Measurements from ENCODE around the gene SMG9. TPM values are rescaled to one million over a fixed set of nuclear protein-coding genes. Genes with fewer than 3 reads are reported as not detected.
A peak's percentile ranks its signal among the peaks of the same experiment; 100 is the strongest.
"Not testable (repeated sequence)": the region's sequence is repeated elsewhere in the genome, so short reads cannot be mapped to it uniquely, and the experiment has no call there.

The SMG9 gene
- total RNA-seq, 2 experiments from 2014 or later: 58.1 to 64.6 TPM

DNA sequence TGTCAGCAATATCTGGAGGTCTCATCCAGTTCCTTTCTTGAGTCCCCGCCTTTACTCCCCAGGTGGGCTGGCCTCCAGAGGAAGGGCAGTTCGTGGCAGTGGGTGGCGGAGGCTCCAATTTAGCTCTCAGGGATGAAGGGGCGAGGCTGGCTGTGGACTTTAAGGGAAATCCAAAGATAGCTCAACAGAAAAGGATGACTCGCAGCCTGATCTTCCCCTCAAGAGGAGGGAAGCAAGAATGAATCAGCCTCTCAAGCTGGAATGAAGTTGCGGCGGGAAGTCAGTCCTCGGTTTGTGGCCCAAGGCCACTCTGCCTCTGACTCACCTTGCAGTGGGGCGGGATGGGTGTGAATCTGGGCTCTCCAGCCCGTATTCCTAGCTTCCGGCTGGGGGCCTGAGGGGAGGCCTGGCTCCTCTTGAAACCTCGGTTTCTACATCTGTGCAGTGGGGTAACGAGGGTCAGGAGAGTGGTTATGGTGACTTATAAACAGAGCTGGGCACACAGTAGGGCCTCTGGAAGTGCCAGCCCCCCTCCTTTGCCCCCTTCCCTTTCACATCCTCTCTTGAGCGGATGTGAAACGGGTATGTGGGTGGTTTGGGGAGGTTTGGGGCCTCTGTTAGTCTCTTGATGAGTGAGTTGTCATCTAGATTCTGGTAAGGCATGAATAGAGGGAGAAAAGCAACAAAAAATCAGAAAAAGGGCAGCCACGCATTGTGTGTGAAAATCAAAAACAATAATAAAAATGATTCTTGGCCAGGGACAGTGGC lies 10.5 kb upstream of the SMG9 start:
- Mint-ChIP-seq H3K27ac (peak overlapping the region; percentile 96), H3K4me1 (peaks cover 69% of the 10 kb centered on the region), H3K4me3 (peak overlapping the region; percentile 56), H3K9me3 (no peaks in the 10 kb centered on the region), H3K27me3 (no peaks in the 10 kb centered on the region), H3K36me3 (ENCODE audit: low read depth) (peaks cover 59% of the 10 kb centered on the region)
- POLR2A ChIA-PET: interaction anchor here (0.8 to 11.4 kb wide), 9 partner anchors 10 to 988 kb away, joined by 3 to 259 read pairs (median 5); partner anchors contain the start of genes KCNN4 and SMG9
- DNase-seq: peak; percentile 91
- CTCF ChIA-PET: interaction anchor here (0.7 to 6.7 kb wide), 15 partner anchors 10 to 1326 kb away, joined by 3 to 124 read pairs (median 4); partner anchors contain the start of genes KCNN4, PLAUR and SMG9

DNA sequence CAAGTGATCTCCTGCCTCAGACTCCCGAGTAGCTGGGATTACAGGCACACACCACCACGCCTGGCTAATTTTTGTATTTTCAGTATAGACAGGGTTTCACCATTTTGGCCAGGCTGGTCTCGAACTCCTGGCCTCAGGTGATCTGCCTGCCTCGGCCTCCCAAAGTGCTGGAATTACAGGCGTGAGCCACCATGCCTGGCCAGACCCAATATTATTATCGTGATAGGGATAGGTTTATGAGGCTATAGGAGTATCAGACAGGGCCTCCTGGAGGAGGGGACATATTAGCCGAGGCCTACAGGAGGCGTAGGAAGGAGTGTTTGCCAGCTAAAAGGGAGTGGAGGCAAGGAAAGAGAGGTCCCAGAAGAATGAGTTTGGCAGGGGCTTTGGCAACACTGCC lies 9.9 kb upstream of the SMG9 start:
- ChIA-PET CTCF (interaction anchor here (0.7 to 6.7 kb wide), 9 partner anchors 10 to 170 kb away, joined by 3 to 124 read pairs (median 18); partner anchors contain the start of genes KCNN4, PLAUR and SMG9), POLR2A (interaction anchor here (0.8 to 11.4 kb wide), 7 partner anchors 10 to 96 kb away, joined by 3 to 259 read pairs (median 6); partner anchors contain the start of genes KCNN4 and SMG9)
- Mint-ChIP-seq H3K36me3 (ENCODE audit: low read depth) (peaks cover 53% of the 10 kb centered on the region), H3K4me1 (peaks cover 66% of the 10 kb centered on the region), H3K4me3 (peak overlapping the region; percentile 56), H3K27ac (peak overlapping the region; percentile 96)
- H3K27me3 Mint-ChIP-seq, H3K9me3 Mint-ChIP-seq, DNase-seq: not testable (repeated sequence)

DNA sequence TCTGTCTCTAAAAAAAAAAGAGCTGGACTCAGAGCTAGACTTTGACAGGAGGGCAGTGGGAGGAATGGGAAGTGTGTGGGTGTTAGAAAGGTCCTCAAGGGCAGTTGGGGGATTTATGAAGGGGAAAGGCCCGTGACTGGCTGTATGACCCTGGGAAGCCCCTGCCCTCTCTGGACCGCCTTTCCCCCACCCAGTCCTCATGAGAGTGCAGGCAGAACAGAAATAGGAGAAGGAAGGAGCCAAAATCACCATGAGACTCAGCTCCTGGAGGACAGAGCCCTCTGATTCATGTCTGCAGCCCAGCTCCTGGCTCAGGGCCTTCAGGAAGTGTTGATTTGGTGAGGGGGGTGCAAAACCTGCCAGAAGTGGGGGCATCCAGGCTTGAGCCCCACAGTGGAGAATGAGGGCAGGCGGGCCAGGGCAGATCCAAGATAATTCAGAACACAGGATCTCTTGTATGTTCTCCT lies 8.7 kb upstream of the SMG9 start:
- Mint-ChIP-seq H3K27me3 (no peaks in the 10 kb centered on the region), H3K4me3 (no peak overlapping the region), H3K4me1 (peaks cover 67% of the 10 kb centered on the region), H3K36me3 (ENCODE audit: low read depth) (peaks cover 46% of the 10 kb centered on the region), H3K9me3 (no peaks in the 10 kb centered on the region), H3K27ac (peak overlapping the region; percentile 63)
- DNase-seq: no peak
- ChIA-PET POLR2A (interaction anchor here (1.3 to 11.4 kb wide), 3 partner anchors 9 to 18 kb away, joined by 3 to 259 read pairs (median 15); partner anchors contain the start of genes KCNN4 and SMG9), CTCF (interaction anchor here (1.6 kb wide), 1 partner anchor 95 kb away, joined by 7 read pairs; no protein-coding TSS in a partner anchor)

DNA sequence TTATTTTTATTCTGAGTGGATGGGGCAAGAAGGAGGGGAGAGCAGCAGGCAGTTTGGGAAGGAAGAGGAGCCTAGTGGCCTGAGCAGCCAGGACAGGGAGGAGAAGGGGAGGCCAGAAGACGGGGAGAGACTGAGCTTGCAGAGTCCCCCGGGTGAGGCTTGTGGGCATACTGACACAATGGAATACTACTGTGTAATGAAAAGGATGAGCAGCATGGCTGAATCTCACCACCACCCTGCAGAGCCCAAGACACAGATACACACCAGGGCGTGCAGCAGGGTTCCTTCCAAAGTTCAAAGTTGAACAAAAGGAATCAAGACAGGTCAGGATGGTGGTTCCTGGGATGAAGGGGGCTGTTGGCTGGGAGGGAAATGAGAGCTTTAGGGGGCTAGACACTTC lies 8.1 kb upstream of the SMG9 start:
- Mint-ChIP-seq H3K9me3 (no peaks in the 10 kb centered on the region), H3K27me3 (no peaks in the 10 kb centered on the region), H3K4me3 (no peak overlapping the region), H3K4me1 (peaks cover 69% of the 10 kb centered on the region), H3K27ac (peak overlapping the region; percentile 63), H3K36me3 (ENCODE audit: low read depth) (peaks cover 39% of the 10 kb centered on the region)
- ChIA-PET CTCF (interaction anchor here (1.6 kb wide), 1 partner anchor 94 kb away, joined by 7 read pairs; no protein-coding TSS in a partner anchor), POLR2A (interaction anchor here (1.3 to 11.4 kb wide), 4 partner anchors 8 to 18 kb away, joined by 3 to 259 read pairs (median 9); partner anchors contain the start of genes KCNN4 and SMG9)
- no peak for DNase-seq

DNA sequence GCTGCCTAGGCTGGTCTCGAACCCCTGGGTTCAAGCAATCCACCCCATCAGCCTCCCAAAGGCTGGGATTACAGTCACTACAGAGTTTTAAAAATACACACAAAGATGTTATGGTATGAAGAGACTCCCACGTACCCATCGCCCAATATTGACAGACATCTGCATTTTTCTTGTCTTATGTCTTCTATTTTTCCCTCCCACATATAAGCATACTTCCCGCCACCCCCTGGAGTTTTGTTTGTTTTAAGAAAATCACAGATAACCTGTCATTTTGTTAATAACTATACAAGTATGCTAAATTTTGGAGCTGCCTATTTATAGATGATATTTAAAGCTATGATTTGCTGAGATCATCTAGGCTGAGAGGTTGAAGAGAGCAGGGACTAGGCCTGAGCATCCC lies 6.2 kb upstream of the SMG9 start:
- Mint-ChIP-seq H3K27me3 (no peaks in the 10 kb centered on the region), H3K9me3 (no peaks in the 10 kb centered on the region), H3K4me1 (peaks cover 68% of the 10 kb centered on the region), H3K27ac (no peak overlapping the region), H3K4me3 (no peak overlapping the region), H3K36me3 (ENCODE audit: low read depth) (peaks cover 34% of the 10 kb centered on the region)
- POLR2A ChIA-PET: interaction anchor here (0.8 to 11.4 kb wide), 3 partner anchors 6 to 20 kb away, joined by 3 to 259 read pairs (median 15); partner anchors contain the start of genes KCNN4 and SMG9
- no peak for DNase-seq
- CTCF ChIA-PET: interaction anchor here (1.2 kb wide), 1 partner anchor 20 kb away, joined by 3 read pairs; the partner anchor contains the start of gene KCNN4

DNA sequence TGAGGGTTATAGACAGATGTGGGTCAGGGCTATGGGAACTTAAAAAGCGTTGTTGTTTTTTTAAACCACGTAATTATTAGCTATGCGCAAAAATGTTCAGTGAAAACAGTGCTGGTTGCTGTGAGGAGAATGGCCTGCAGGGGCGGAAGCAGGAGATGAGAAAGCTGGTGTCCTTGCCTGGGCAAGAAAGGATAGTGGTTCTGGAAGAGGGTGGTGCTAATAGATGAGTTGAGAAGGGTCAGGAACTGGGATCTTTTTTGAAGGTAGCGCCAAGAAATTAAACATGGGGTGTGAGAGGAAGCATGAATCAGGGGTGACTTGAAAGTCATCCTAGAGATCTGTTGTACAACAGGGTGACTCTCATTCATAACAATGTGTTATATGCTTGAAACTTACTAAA lies 4.8 kb upstream of the SMG9 start:
- H3K27me3 Mint-ChIP-seq: no peaks in the 10 kb centered on the region
- peaks cover 60% of the 10 kb centered on the region for H3K4me1 Mint-ChIP-seq
- POLR2A ChIA-PET: interaction anchor here (1.0 kb wide), 1 partner anchor 8 kb away, joined by 3 read pairs; no protein-coding TSS in a partner anchor
- peaks cover 39% of the 10 kb centered on the region for H3K36me3 Mint-ChIP-seq (ENCODE audit: low read depth)
- no peaks in the 10 kb centered on the region for H3K9me3 Mint-ChIP-seq
- peak overlapping the region; percentile 33 for H3K27ac Mint-ChIP-seq
- no peak overlapping the region for H3K4me3 Mint-ChIP-seq
- DNase-seq: no peak
- CTCF ChIA-PET: interaction anchor here (1.0 kb wide), 1 partner anchor 14 kb away, joined by 4 read pairs; no protein-coding TSS in a partner anchor

DNA sequence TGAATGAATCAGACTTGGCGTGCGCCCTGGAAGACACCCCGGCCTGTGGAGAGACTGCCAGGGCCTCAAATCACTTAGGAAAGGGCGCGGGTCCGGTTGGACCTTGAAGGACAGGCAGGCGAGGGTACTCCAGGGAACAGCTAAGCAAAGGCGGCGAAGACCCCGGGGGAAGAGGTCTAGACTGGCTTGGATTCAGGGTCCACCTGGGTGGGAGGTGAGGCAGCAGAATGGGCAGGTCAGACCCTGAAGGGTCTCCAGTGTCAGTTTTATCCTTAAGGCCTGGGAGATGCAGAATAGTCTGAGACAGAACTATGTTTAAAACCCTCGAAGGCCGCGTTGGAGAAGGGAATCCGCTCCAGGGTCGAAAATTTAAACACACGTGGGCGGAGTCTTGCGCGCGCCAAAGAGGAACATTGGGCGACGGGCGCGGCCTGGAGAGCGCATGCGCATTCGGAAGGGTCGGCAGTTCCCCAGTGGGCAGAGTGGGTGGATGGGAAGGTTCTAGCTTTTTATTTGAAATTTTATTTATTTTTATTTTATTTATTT lies 567 bp upstream of the SMG9 start:
- Mint-ChIP-seq H3K27me3 (no peaks in the 10 kb centered on the region), H3K9me3 (no peaks in the 10 kb centered on the region), H3K36me3 (ENCODE audit: low read depth) (peaks cover 54% of the 10 kb centered on the region), H3K4me3 (peak overlapping the region; percentile 97), H3K27ac (peak overlapping the region; percentile 99), H3K4me1 (peaks cover 64% of the 10 kb centered on the region)
- POLR2A ChIA-PET: interaction anchor here (0.5 to 8.2 kb wide), 21 partner anchors 9 to 999 kb away, joined by 3 to 259 read pairs (median 4); partner anchors contain the start of genes IRGQ, KCNN4, ZNF226 and ZNF45
- CTCF ChIA-PET: interaction anchor here (0.6 to 8.5 kb wide), 9 partner anchors 10 to 316 kb away, joined by 3 to 111 read pairs (median 5); partner anchors contain the start of genes KCNN4 and PLAUR
- peak; percentile 87 for DNase-seq

DNA sequence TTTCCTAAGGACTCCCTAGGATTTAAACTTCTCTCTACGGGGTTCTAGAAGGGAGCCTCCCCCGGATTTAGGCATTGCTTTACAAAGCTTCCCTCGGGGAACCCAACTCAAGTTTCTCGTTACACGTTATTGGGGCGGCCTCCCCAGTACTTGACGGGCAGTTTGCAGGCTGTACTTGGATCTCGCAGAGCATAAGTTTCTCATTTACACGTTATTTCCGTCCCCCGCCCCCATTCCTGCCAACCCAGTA lies 584 bp downstream of the SMG9 start:
- Mint-ChIP-seq H3K4me1 (peaks cover 63% of the 10 kb centered on the region), H3K36me3 (ENCODE audit: low read depth) (peaks cover 60% of the 10 kb centered on the region), H3K9me3 (no peaks in the 10 kb centered on the region), H3K4me3 (peak overlapping the region; percentile 97), H3K27me3 (no peaks in the 10 kb centered on the region), H3K27ac (peak overlapping the region; percentile 99)
- DNase-seq: no peak
- CTCF ChIA-PET: interaction anchor here (0.7 to 8.5 kb wide), 10 partner anchors 9 to 315 kb away, joined by 3 to 111 read pairs (median 4); partner anchors contain the start of genes KCNN4 and PLAUR
- POLR2A ChIA-PET: interaction anchor here (0.6 to 8.2 kb wide), 19 partner anchors 8 to 1000 kb away, joined by 3 to 259 read pairs (median 5); partner anchors contain the start of genes IRGQ, KCNN4, ZNF575 and ZNF576

DNA sequence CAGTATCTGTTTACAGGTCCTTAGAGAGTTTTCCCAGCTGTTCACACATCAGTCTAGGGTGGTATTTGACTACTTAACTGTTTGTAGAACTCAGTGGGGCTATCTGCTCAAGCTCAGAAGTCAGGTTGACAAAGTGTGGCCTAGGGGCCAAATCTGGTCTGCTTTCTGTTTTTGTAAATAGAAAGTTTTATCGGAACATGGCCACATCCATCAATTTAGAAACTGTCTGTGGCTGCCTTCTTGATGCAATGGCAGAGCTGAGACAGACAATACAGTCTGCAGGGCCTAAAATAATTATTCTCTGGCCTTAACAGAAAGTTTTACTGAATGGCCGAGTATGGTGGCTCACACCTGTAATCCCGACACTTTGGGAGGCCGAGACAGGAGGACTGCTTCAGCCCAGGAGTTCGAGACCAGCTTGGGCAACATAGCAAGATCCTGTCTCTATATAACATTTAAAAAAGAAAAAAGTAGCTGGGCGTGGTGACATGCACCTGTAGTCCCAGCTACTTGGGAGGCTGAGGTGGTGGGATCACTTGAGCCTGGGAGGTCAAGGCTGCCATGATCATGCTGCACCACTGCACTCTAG lies 2.4 kb downstream of the SMG9 start:
- Mint-ChIP-seq H3K27ac (peak overlapping the region; percentile 99), H3K36me3 (ENCODE audit: low read depth) (peaks cover 73% of the 10 kb centered on the region), H3K4me3 (peak overlapping the region; percentile 16), H3K27me3 (no peaks in the 10 kb centered on the region), H3K9me3 (no peaks in the 10 kb centered on the region), H3K4me1 (peaks cover 64% of the 10 kb centered on the region)
- CTCF ChIA-PET: interaction anchor here (1.4 to 8.5 kb wide), 5 partner anchors 14 to 84 kb away, joined by 3 to 111 read pairs (median 10); partner anchors contain the start of gene KCNN4
- no peak for DNase-seq
- POLR2A ChIA-PET: interaction anchor here (4.2 to 8.2 kb wide), 3 partner anchors 14 to 313 kb away, joined by 15 to 259 read pairs (median 149); partner anchors contain the start of gene KCNN4

DNA sequence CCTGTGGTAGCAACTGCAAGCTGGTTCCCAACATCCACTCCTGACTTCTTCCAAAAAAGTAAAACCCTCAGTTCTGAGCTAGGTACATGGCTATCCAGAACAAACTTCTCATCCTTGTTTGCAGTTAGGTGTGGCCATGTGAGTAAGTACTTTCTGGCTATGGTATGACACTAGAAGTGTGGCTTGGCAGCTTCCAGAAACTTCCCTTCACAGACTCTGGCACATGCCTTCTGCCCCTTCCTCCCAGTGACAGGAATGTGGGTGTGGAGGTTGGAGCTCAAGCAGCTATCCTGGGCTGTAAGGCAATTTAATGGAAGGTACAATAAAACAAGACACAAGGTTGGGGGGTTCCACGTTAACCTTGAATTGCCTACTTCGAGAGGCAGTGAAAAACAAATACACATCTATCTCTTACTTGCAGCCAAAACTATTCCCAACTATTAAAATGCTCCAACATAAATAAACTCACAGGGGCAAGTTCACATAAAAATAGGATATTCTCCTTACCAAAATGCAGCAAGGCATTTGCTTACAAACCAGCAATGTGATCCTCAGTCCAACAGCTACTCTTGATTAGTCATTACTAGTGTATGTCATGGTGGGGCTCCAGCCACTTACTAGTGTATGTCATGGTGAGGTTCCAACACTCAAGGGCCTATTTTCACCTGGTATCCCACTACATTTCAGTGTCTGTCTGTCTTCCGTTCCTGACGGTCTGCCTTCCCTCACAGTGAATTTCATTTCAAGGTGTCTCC lies 3.1 kb downstream of the SMG9 start:
- Mint-ChIP-seq H3K9me3 (no peaks in the 10 kb centered on the region), H3K4me3 (no peak overlapping the region), H3K27ac (peak overlapping the region; percentile 99), H3K4me1 (peaks cover 61% of the 10 kb centered on the region), H3K27me3 (no peaks in the 10 kb centered on the region), H3K36me3 (ENCODE audit: low read depth) (peaks cover 74% of the 10 kb centered on the region)
- no peak for DNase-seq
- ChIA-PET CTCF (interaction anchor here (0.5 to 8.5 kb wide), 6 partner anchors 15 to 250 kb away, joined by 3 to 111 read pairs (median 3); partner anchors contain the start of gene KCNN4), POLR2A (interaction anchor here (0.7 to 8.2 kb wide), 3 partner anchors 8 to 27 kb away, joined by 3 to 259 read pairs (median 149); partner anchors contain the start of gene KCNN4)

DNA sequence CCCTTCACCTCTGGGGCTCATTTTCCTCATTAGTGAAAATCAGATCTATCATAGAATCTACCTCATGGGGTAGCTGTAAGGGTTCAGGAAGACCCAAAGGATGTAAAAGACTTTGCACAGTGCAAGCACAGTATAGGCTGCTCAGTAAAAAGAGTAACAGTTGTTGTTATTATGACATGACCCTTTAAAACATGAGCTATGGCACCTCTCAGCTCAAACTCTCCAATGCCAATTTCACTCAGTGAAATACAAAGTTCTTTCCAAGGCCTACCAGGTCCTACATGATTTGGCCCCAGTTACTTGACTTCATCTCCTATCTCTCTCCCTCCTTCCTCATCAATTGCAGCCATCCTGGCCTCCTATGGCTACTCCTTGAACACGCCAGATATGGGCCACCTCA lies 4.9 kb downstream of the SMG9 start:
- POLR2A ChIA-PET: interaction anchor here (0.8 to 1.0 kb wide), 3 partner anchors 13 to 30 kb away, joined by 3 read pairs; no protein-coding TSS in a partner anchor
- H3K4me3 Mint-ChIP-seq: no peak overlapping the region
- no peaks in the 10 kb centered on the region for H3K9me3 Mint-ChIP-seq
- DNase-seq: no peak
- CTCF ChIA-PET: interaction anchor here (1.1 kb wide), 1 partner anchor 16 kb away, joined by 3 read pairs; no protein-coding TSS in a partner anchor
- peaks cover 56% of the 10 kb centered on the region for H3K4me1 Mint-ChIP-seq
- H3K36me3 Mint-ChIP-seq (ENCODE audit: low read depth): peaks cover 72% of the 10 kb centered on the region
- no peak overlapping the region for H3K27ac Mint-ChIP-seq
- H3K27me3 Mint-ChIP-seq: no peaks in the 10 kb centered on the region

All from activated CD4-positive, alpha-beta memory T cell treated with anti-CD3 and anti-CD28 coated beads, Interleukin-2, amount 10 ng/mL, durations not matched to agents 7 days and 5 days (primary cell).